ENCODE results near the gene DMBT1. TPM values are rescaled to one million over a fixed set of nuclear protein-coding genes. Genes with fewer than 3 reads are reported as not detected.
A peak's percentile ranks its signal among the peaks of the same experiment; 100 is the strongest.

The DMBT1 gene
- total and polyA plus RNA-seq, 7 experiments from 2014 or later = not detected

GRCh38 chr10:122551450-122551849 lies 9.1 kb upstream of the DMBT1 start:
- ChIA-PET POLR2A (interaction anchor here (1.1 to 1.6 kb wide), 2 partner anchors 9 to 11 kb away, joined by 3 to 4 read pairs; no protein-coding TSS in a partner anchor), CTCF (interaction anchor here (0.9 kb wide), 1 partner anchor 161 kb away, joined by 3 read pairs; no protein-coding TSS in a partner anchor)
- DNase-seq = peak in 3 of 9 donors; percentile 13 to 18 (median 14)
- no peaks in the 10 kb centered on the region for H3K36me3 ChIP-seq (ENCODE audit: control insufficient read depth in 2 of 3, insufficient read depth in 3 of 3, low read length in 3 of 3)
- no peaks in the 10 kb centered on the region for H3K9me3 Mint-ChIP-seq
- H3K27ac ChIP-seq (ENCODE audit: low read depth, low read length) = no peak overlapping the region
- no peaks in the 10 kb centered on the region for H3K9me3 ChIP-seq (ENCODE audit: control insufficient read depth in 2 of 3, low read length in 3 of 3)
- no peaks in the 10 kb centered on the region for H3K36me3 Mint-ChIP-seq
- intact Hi-C loops (cut with micrococcal nuclease) = loop anchor here in 1 of 2 donors (5.0 kb wide), 1 partner anchor 34 kb away; no protein-coding TSS in a partner anchor
- peak overlapping the region in 6 of 10 donors; percentile 32 to 70 (median 53) for H3K4me3 Mint-ChIP-seq
- H3K4me1 ChIP-seq (ENCODE audit: control insufficient read depth in 2 of 2, insufficient read depth in 2 of 2, low read length in 2 of 2) = peaks cover 9 to 16% of the 10 kb centered on the region in 2 donors
- peak; percentile 62 for ATAC-seq
- no peaks in the 10 kb centered on the region for H3K27me3 ChIP-seq (ENCODE audit: control insufficient read depth in 2 of 2, insufficient read depth in 2 of 2, low read length in 2 of 2)
- peaks cover 2 to 20% (median 16%) of the 10 kb centered on the region in 7 donors for H3K4me1 Mint-ChIP-seq
- peak overlapping the region in 7 of 9 donors; percentile 21 to 80 (median 60) for H3K27ac Mint-ChIP-seq
- H3K27me3 Mint-ChIP-seq = peaks cover 0 to 9% (median 0%) of the 10 kb centered on the region in 5 donors
- H3K4me3 ChIP-seq (ENCODE audit: low read length) = no peak overlapping the region

GRCh38 chr10:122553341-122553740 lies 7.2 kb upstream of the DMBT1 start:
- H3K36me3 Mint-ChIP-seq = no peaks in the 10 kb centered on the region
- no peak for DNase-seq
- H3K9me3 Mint-ChIP-seq = peaks cover 0 to 2% (median 0%) of the 10 kb centered on the region in 11 donors
- no peaks in the 10 kb centered on the region for H3K9me3 ChIP-seq (ENCODE audit: control insufficient read depth in 2 of 3, low read length in 3 of 3)
- no peaks in the 10 kb centered on the region for H3K36me3 ChIP-seq (ENCODE audit: control insufficient read depth in 2 of 3, insufficient read depth in 3 of 3, low read length in 3 of 3)
- H3K27me3 Mint-ChIP-seq = peaks cover 0 to 9% (median 0%) of the 10 kb centered on the region in 5 donors
- H3K4me3 ChIP-seq (ENCODE audit: low read length) = no peak overlapping the region
- CTCF ChIA-PET = interaction anchor here (1.2 kb wide), 1 partner anchor 12 kb away, joined by 3 read pairs; no protein-coding TSS in a partner anchor
- intact Hi-C loops (cut with micrococcal nuclease) = loop anchor here in 1 of 2 donors (5.0 kb wide), 1 partner anchor 36 kb away; no protein-coding TSS in a partner anchor
- peaks cover 5 to 23% (median 19%) of the 10 kb centered on the region in 7 donors for H3K4me1 Mint-ChIP-seq
- no peaks in the 10 kb centered on the region for H3K27me3 ChIP-seq (ENCODE audit: control insufficient read depth in 2 of 2, insufficient read depth in 2 of 2, low read length in 2 of 2)
- ATAC-seq = no peak
- no peak overlapping the region for H3K27ac Mint-ChIP-seq
- H3K4me1 ChIP-seq (ENCODE audit: control insufficient read depth in 2 of 2, insufficient read depth in 2 of 2, low read length in 2 of 2) = peaks cover 11 to 19% of the 10 kb centered on the region in 2 donors
- POLR2A ChIA-PET = no interaction called here
- no peak overlapping the region for H3K27ac ChIP-seq (ENCODE audit: low read depth, low read length)
- no peak overlapping the region for H3K4me3 Mint-ChIP-seq

- Mint-ChIP-seq H3K4me1 (peaks cover 14 to 33% (median 30%) of the 10 kb centered on the region in 7 donors), H3K4me3 (no peak overlapping the region), H3K27ac (no peak overlapping the region), H3K36me3 (no peaks in the 10 kb centered on the region), H3K9me3 (peaks cover 0 to 2% (median 0%) of the 10 kb centered on the region in 11 donors), H3K27me3 (peaks cover 0 to 14% (median 0%) of the 10 kb centered on the region in 5 donors)
- Histone ChIP-seq H3K27ac (ENCODE audit: low read depth, low read length) (no peak overlapping the region), H3K27me3 (ENCODE audit: control insufficient read depth in 2 of 2, insufficient read depth in 2 of 2, low read length in 2 of 2) (no peaks in the 10 kb centered on the region), H3K9me3 (ENCODE audit: control insufficient read depth in 2 of 3, low read length in 3 of 3) (no peaks in the 10 kb centered on the region), H3K36me3 (ENCODE audit: control insufficient read depth in 2 of 3, insufficient read depth in 3 of 3, low read length in 3 of 3) (no peaks in the 10 kb centered on the region), H3K4me1 (ENCODE audit: control insufficient read depth in 2 of 2, insufficient read depth in 2 of 2, low read length in 2 of 2) (peaks cover 18 to 27% of the 10 kb centered on the region in 2 donors), H3K4me3 (ENCODE audit: low read length) (no peak overlapping the region)
- no peak for DNase-seq
- intact Hi-C loops (cut with micrococcal nuclease) = loop anchor here in 1 of 2 donors (5.0 kb wide), 1 partner anchor 37 kb away; no protein-coding TSS in a partner anchor
- no peak for ATAC-seq
- POLR2A ChIA-PET = no interaction called here
- CTCF ChIA-PET = interaction anchor here (1.3 kb wide), 1 partner anchor 258 kb away, joined by 3 read pairs; no protein-coding TSS in a partner anchor
Measured at GRCh38 chr10:122554131-122555036, 6.2 kb upstream of the DMBT1 start.

DNA sequence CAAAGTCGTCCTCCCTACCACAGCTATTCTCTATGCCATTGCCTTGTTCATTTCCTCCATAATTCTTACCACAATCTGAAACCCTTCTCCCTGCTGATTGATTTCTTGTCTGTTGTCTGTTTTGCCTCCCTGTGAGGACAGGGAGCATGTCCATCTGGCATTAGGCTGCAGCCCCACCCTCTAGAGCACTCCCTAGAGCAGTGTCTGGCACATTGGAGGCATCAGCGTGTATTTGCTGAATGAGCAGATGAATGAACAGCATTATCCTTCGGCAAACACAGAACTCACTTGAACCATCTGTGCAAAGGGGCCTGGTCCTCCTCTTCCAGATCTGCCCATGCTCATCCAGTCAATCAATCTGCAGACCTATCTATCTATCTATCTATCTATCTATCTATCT lies 5.1 kb upstream of the DMBT1 start:
- Mint-ChIP-seq H3K27ac (no peak overlapping the region), H3K4me1 (peaks cover 14 to 33% (median 29%) of the 10 kb centered on the region in 7 donors), H3K36me3 (no peaks in the 10 kb centered on the region), H3K4me3 (no peak overlapping the region), H3K27me3 (peaks cover 0 to 20% (median 5%) of the 10 kb centered on the region in 5 donors), H3K9me3 (peaks cover 0 to 2% (median 0%) of the 10 kb centered on the region in 11 donors)
- H3K27ac ChIP-seq (ENCODE audit: low read depth, low read length) = no peak overlapping the region
- H3K27me3 ChIP-seq (ENCODE audit: control insufficient read depth in 2 of 2, insufficient read depth in 2 of 2, low read length in 2 of 2) = no peaks in the 10 kb centered on the region
- intact Hi-C loops (cut with micrococcal nuclease) = no loop called here
- H3K4me1 ChIP-seq (ENCODE audit: control insufficient read depth in 2 of 2, insufficient read depth in 2 of 2, low read length in 2 of 2) = peaks cover 18 to 23% of the 10 kb centered on the region in 2 donors
- H3K4me3 ChIP-seq (ENCODE audit: low read length) = no peak overlapping the region
- CTCF ChIA-PET = interaction anchor here (0.6 to 1.5 kb wide), 4 partner anchors 10 to 259 kb away, joined by 3 to 6 read pairs (median 4); no protein-coding TSS in a partner anchor
- POLR2A ChIA-PET = no interaction called here
- H3K36me3 ChIP-seq (ENCODE audit: control insufficient read depth in 2 of 3, insufficient read depth in 3 of 3, low read length in 3 of 3) = no peaks in the 10 kb centered on the region
- H3K9me3 ChIP-seq (ENCODE audit: control insufficient read depth in 2 of 3, low read length in 3 of 3) = no peaks in the 10 kb centered on the region
- no peak for ATAC-seq
- no peak for DNase-seq

- Mint-ChIP-seq H3K36me3 (no peaks in the 10 kb centered on the region), H3K4me3 (peak overlapping the region in 1 of 10 donors; percentile 4), H3K27ac (no peak overlapping the region), H3K27me3 (peaks cover 0 to 29% (median 12%) of the 10 kb centered on the region in 5 donors), H3K4me1 (peaks cover 11 to 28% (median 21%) of the 10 kb centered on the region in 7 donors), H3K9me3 (peaks cover 0 to 2% (median 0%) of the 10 kb centered on the region in 11 donors)
- H3K36me3 ChIP-seq (ENCODE audit: control insufficient read depth in 2 of 3, insufficient read depth in 3 of 3, low read length in 3 of 3) = no peaks in the 10 kb centered on the region
- H3K27ac ChIP-seq (ENCODE audit: low read depth, low read length) = no peak overlapping the region
- DNase-seq (no peak), ATAC-seq (no peak)
- peaks cover 9 to 10% of the 10 kb centered on the region in 2 donors for H3K4me1 ChIP-seq (ENCODE audit: control insufficient read depth in 2 of 2, insufficient read depth in 2 of 2, low read length in 2 of 2)
- H3K4me3 ChIP-seq (ENCODE audit: low read length) = no peak overlapping the region
- H3K9me3 ChIP-seq (ENCODE audit: control insufficient read depth in 2 of 3, low read length in 3 of 3) = no peaks in the 10 kb centered on the region
- CTCF ChIA-PET = no interaction called here
- intact Hi-C loops (cut with micrococcal nuclease) = no loop called here
- POLR2A ChIA-PET = interaction anchor here (0.6 kb wide), 1 partner anchor 43 kb away, joined by 3 read pairs; no protein-coding TSS in a partner anchor
- H3K27me3 ChIP-seq (ENCODE audit: control insufficient read depth in 2 of 2, insufficient read depth in 2 of 2, low read length in 2 of 2) = no peaks in the 10 kb centered on the region
Measured at GRCh38 chr10:122557516-122557915, 3.0 kb upstream of the DMBT1 start.

- intact Hi-C loops (cut with micrococcal nuclease) = no loop called here
- peak in 3 of 9 donors; percentile 12 to 20 (median 13) for DNase-seq
- H3K4me1 Mint-ChIP-seq = peaks cover 11 to 28% (median 21%) of the 10 kb centered on the region in 7 donors
Measured at GRCh38 chr10:122558452-122558851, 2.1 kb upstream of the DMBT1 start.

More at GRCh38 chr10:122558452-122558851, 2.1 kb upstream of the DMBT1 start:
- no peaks in the 10 kb centered on the region for H3K9me3 ChIP-seq (ENCODE audit: control insufficient read depth in 2 of 3, low read length in 3 of 3)
- ChIA-PET POLR2A (no interaction called here), CTCF (interaction anchor here (1.2 kb wide), 1 partner anchor 10 kb away, joined by 3 read pairs; no protein-coding TSS in a partner anchor)
- no peak overlapping the region for H3K4me3 ChIP-seq (ENCODE audit: low read length)
- no peaks in the 10 kb centered on the region for H3K27me3 ChIP-seq (ENCODE audit: control insufficient read depth in 2 of 2, insufficient read depth in 2 of 2, low read length in 2 of 2)
- H3K27ac Mint-ChIP-seq = peak overlapping the region in 3 of 9 donors; percentile 28 to 65 (median 64)
- H3K4me1 ChIP-seq (ENCODE audit: control insufficient read depth in 2 of 2, insufficient read depth in 2 of 2, low read length in 2 of 2) = peaks cover 9 to 10% of the 10 kb centered on the region in 2 donors
- H3K36me3 ChIP-seq (ENCODE audit: control insufficient read depth in 2 of 3, insufficient read depth in 3 of 3, low read length in 3 of 3) = no peaks in the 10 kb centered on the region
- ATAC-seq = peak; percentile 26
- peaks cover 0 to 29% (median 16%) of the 10 kb centered on the region in 5 donors for H3K27me3 Mint-ChIP-seq
- peaks cover 0 to 2% (median 0%) of the 10 kb centered on the region in 11 donors for H3K9me3 Mint-ChIP-seq
- H3K4me3 Mint-ChIP-seq = peak overlapping the region in 6 of 10 donors; percentile 14 to 62 (median 24)
- no peak overlapping the region for H3K27ac ChIP-seq (ENCODE audit: low read depth, low read length)
- H3K36me3 Mint-ChIP-seq = no peaks in the 10 kb centered on the region
